Measurements from ENCODE around the gene RBP5. TPM values are rescaled to one million over a fixed set of nuclear protein-coding genes. Genes with fewer than 3 reads are reported as not detected.

The RBP5 gene
- total and polyA plus RNA-seq, 9 of the 15 experiments (the other 6 are each of a cell fraction or from before 2014, with no cell fraction given), result 8.6 to 22.5 (median 11.4) TPM

- TF ChIP-seq ZNF609 (CRISPR knock-in tag; IDR thresholded peaks at IDR 0.05; ENCODE audit: borderline replicate concordance) (no peak), ZNF766 (CRISPR knock-in tag; conservative IDR thresholded peaks at IDR 0.05) (no peak), ZNF764 (CRISPR knock-in tag; IDR thresholded peaks at IDR 0.05; ENCODE audit: low read depth) (no peak), ZNF695 (CRISPR knock-in tag; IDR thresholded peaks at IDR 0.05) (no peak), MITF (IDR thresholded peaks at IDR 0.05) (no peak), PML (IDR thresholded peaks at IDR 0.05; ENCODE audit: low read length) (no peak), JUN (IDR thresholded peaks at IDR 0.05; ENCODE audit: borderline replicate concordance, low read depth, low read length) (no peak), JUN (CRISPR knock-in tag; IDR thresholded peaks at IDR 0.05; ENCODE audit: borderline replicate concordance) (no peak), CREB1 (IDR thresholded peaks at IDR 0.05) (no peak), CREB1 (CRISPR knock-in tag; IDR thresholded peaks at IDR 0.05) (no peak)
These were observed 43.2 kb upstream of the RBP5 start (continued) for GRCh38 chr12:7171854-7172253.
